IMR-90 (cell line): ENCODE measurements around the gene NFKBIB. TPM values are rescaled to one million over a fixed set of nuclear protein-coding genes. Genes with fewer than 3 reads are reported as not detected.

Source experiments
- ATAC-seq: fragments of 200-7000 bp; cut with Tn5 transposase; 2 replicates; pipeline ENCODE4 v1.9.1; 2020; ENCODE audit warnings: low read depth, mild to moderate bottlenecking, moderate library complexity
- BruUV-seq: library from RNA; stranded (reverse); fragments of 400-500 nt; replicated peaks from 2 replicates; lab custom pipeline; 2021; lab: Mats Ljungman, UMichigan
- CTCF ChIA-PET: fragments of 300-600 bp; formaldehyde crosslinking; extraction: SDS; loops from one replicate; lab custom pipeline; 2021; ENCODE audit warnings: antibody characterized with exemption; lab: Yijun Ruan, JAX
- POLR2A ChIA-PET: fragments of 300-600 bp; sonication (Branson Sonifier 250); formaldehyde crosslinking; loops from one replicate; lab custom pipeline; 2022; ENCODE audit warnings: antibody characterized with exemption; ENCODE audit not compliant: unreplicated experiment; lab: Charles Lee
- DNase-seq: peaks from one replicate; pipeline ENCODE4 v3.0.0; 2013
- H2AFZ ChIP-seq: replicated peaks from 2 replicates; pipeline ENCODE3; 2013; ENCODE audit warnings: low read length, mild to moderate bottlenecking; ENCODE audit not compliant: poor library complexity
- H2AK5ac ChIP-seq: 2 replicates; pipeline ENCODE4 v1.6.1; 2013; ENCODE audit warnings: low read depth, low read length, inconsistent platforms
- H2AK9ac ChIP-seq: replicated peaks from 2 replicates; pipeline ENCODE3; 2013; ENCODE audit warnings: mild to moderate bottlenecking, low read depth, low read length, moderate library complexity; ENCODE audit not compliant: poor library complexity
- H2BK120ac ChIP-seq: 2 replicates; pipeline ENCODE4 v1.6.1; 2013; ENCODE audit warnings: low read depth, low read length, inconsistent platforms
- H2BK15ac ChIP-seq: 3 replicates; pipeline ENCODE4 v1.6.1; 2013; ENCODE audit warnings: low read depth, low read length, inconsistent platforms
- H2BK20ac ChIP-seq: 2 replicates; pipeline ENCODE4 v1.6.1; 2013; ENCODE audit warnings: low read depth, mild to moderate bottlenecking, inconsistent platforms, low read length, moderate library complexity
- H2BK5ac ChIP-seq: 2 replicates; pipeline ENCODE4 v1.6.1; 2013; ENCODE audit warnings: mild to moderate bottlenecking, low read depth, low read length, inconsistent platforms; ENCODE audit not compliant: poor library complexity, severe bottlenecking
- H3K14ac ChIP-seq: replicated peaks from 2 replicates; pipeline ENCODE4 v1.6.1; 2013; ENCODE audit warnings: low read depth, low read length, inconsistent platforms
- H3K18ac ChIP-seq: 2 replicates; pipeline ENCODE4 v1.6.1; 2013; ENCODE audit warnings: low read depth, low read length, control low read depth
- H3K23ac ChIP-seq: 2 replicates; pipeline ENCODE4 v1.6.1; 2013; ENCODE audit warnings: low read depth, low read length, inconsistent platforms
- H3K27ac ChIP-seq: 2 replicates; pipeline ENCODE4 v1.5.1; 2013; ENCODE audit warnings: mild to moderate bottlenecking, control low read depth, low read length; ENCODE audit not compliant: insufficient read depth
- H3K27me3 ChIP-seq: 2 replicates; pipeline ENCODE4 v1.6.1; 2013; ENCODE audit warnings: low read length; ENCODE audit not compliant: control insufficient read depth, insufficient read depth
- H3K36me3 ChIP-seq: 2 replicates; pipeline ENCODE4 v1.6.1; 2013; ENCODE audit warnings: low read length, mixed read lengths; ENCODE audit not compliant: control insufficient read depth, insufficient read depth
- H3K4ac ChIP-seq: 2 replicates; pipeline ENCODE4 v1.6.1; 2013; ENCODE audit warnings: low read depth, low read length, inconsistent platforms
- H3K4me1 ChIP-seq: 2 replicates; pipeline ENCODE4 v1.6.1; 2013; ENCODE audit warnings: low read length, mixed read lengths; ENCODE audit not compliant: control insufficient read depth, insufficient read depth
- H3K4me2 ChIP-seq: 2 replicates; pipeline ENCODE4 v1.6.1; 2013; ENCODE audit warnings: low read depth, mild to moderate bottlenecking, control low read depth, low read length, moderate library complexity
- H3K4me3 ChIP-seq: 2 replicates; pipeline ENCODE4 v1.5.1; 2013; ENCODE audit warnings: low read depth, mild to moderate bottlenecking, control low read depth, low read length, moderate library complexity; ENCODE audit not compliant: insufficient read depth
- H3K56ac ChIP-seq: 2 replicates; pipeline ENCODE4 v1.6.1; 2013; ENCODE audit warnings: low read length, inconsistent platforms; ENCODE audit not compliant: insufficient read depth; ENCODE audit errors: extremely low read depth
- H3K79me1 ChIP-seq, 2 experiments: 2 replicates each; pipeline ENCODE4 v1.6.1; 2013; ENCODE audit warnings: low read length in 2 of 2, inconsistent platforms in 1 of 2, low read depth in 1 of 2
- H3K9ac ChIP-seq: 2 replicates; pipeline ENCODE4 v1.6.1; 2013; ENCODE audit warnings: low read depth, low read length, control low read depth
- H3K9me1 ChIP-seq: 2 replicates; pipeline ENCODE4 v1.6.1; 2013; ENCODE audit warnings: low read length, inconsistent platforms; ENCODE audit not compliant: insufficient read depth
- H3K9me3 ChIP-seq: 2 replicates; pipeline ENCODE4 v1.6.1; 2013; ENCODE audit warnings: low read length; ENCODE audit not compliant: control insufficient read depth, insufficient read depth
- H4K20me1 ChIP-seq: 2 replicates; pipeline ENCODE4 v1.6.1; 2013; ENCODE audit warnings: low read length, inconsistent platforms; ENCODE audit not compliant: insufficient read depth
- H4K5ac ChIP-seq: 2 replicates; pipeline ENCODE4 v1.6.1; 2013; ENCODE audit warnings: mild to moderate bottlenecking, low read depth, low read length, control low read depth
- H4K8ac ChIP-seq, 2 experiments: 2 replicates each; pipeline ENCODE4 v1.6.1; 2013; ENCODE audit warnings: low read depth in 2 of 2, low read length in 2 of 2, control low read depth in 1 of 2, inconsistent platforms in 1 of 2
- H4K91ac ChIP-seq: 2 replicates; pipeline ENCODE4 v1.6.1; 2013; ENCODE audit warnings: low read depth, low read length, inconsistent platforms; ENCODE audit not compliant: insufficient read depth
- CEBPB ChIP-seq: IDR thresholded peaks from 2 replicates; pipeline ENCODE4 v1.6.1; 2012; ENCODE audit warnings: low read depth, low read length, improper control_type of control experiment
- CHD1 ChIP-seq: IDR thresholded peaks from 2 replicates; pipeline ENCODE4 v1.6.1; 2012; ENCODE audit warnings: low read depth, low read length, improper control_type of control experiment
- FOS ChIP-seq: fragments of 150-350 bp; IDR thresholded peaks from 2 replicates; pipeline ENCODE4 v1.6.1; 2016; ENCODE audit warnings: low read depth, low read length
- MAFK ChIP-seq: IDR thresholded peaks from 2 replicates; pipeline ENCODE4 v1.6.1; 2012; ENCODE audit warnings: low read depth, low read length, improper control_type of control experiment
- MXI1 ChIP-seq: IDR thresholded peaks from 2 replicates; pipeline ENCODE4 v1.6.1; 2012; ENCODE audit warnings: low read depth, mild to moderate bottlenecking, low read length, moderate library complexity, borderline replicate concordance
- NFE2L2 ChIP-seq: fragments of 150-350 bp; IDR thresholded peaks from 2 replicates; pipeline ENCODE4 v1.6.1; 2016; ENCODE audit warnings: low read depth, mild to moderate bottlenecking, low read length
- USF2 ChIP-seq: fragments of 150-350 bp; IDR thresholded peaks from 2 replicates; pipeline ENCODE4 v1.6.1; 2017; ENCODE audit warnings: mild to moderate bottlenecking, antibody characterized with exemption, low read length, low read depth
- WGBS, 2 experiments: methylation state at CpG; one replicate each; pipeline versions ENCODE4 v1.1.5 to v1.1.7; 2013; ENCODE audit warnings: missing lambda C conversion rate in 2 of 2; ENCODE audit not compliant: insufficient read length in 1 of 2; ENCODE audit errors: extremely low coverage in 2 of 2; 5-methylcytosine and 5-hydroxymethylcytosine counted together
- dilution Hi-C: fragments of 300-500 bp; cut with HindIII; formaldehyde crosslinking; loops from one replicate; pipeline ENCODE4 v1.14.3; 2018; ENCODE audit warnings: low sequenced_read_pairs; ENCODE audit not compliant: unreplicated experiment
- in situ Hi-C: fragments of 300-500 bp; cut with MboI; formaldehyde crosslinking; loops from 3 replicates; pipeline ENCODE4 v1.14.3; 2019; ENCODE audit warnings: low sequenced_read_pairs, inconsistent platforms, mixed read lengths
- intact Hi-C: fragments of 100-400 bp; cut with micrococcal nuclease; formaldehyde crosslinking; loops from 2 replicates; pipeline ENCODE4 v1.10.0; 2022
- polyA plus RNA-seq, 3 experiments: library from polyadenylated mRNA; depleted of rRNA; stranded (reverse); fragments of >200 nt; gene quantifications; 2 replicates each; pipeline ENCODE4 v1.2.3, GENCODE V29; 2012; ENCODE audit warnings: low replicate concordance in 1 of 3
- total RNA-seq: library from RNA; depleted of rRNA; stranded (reverse); fragments of >200 nt; gene quantifications from 2 replicates; pipeline ENCODE4 v1.2.3, GENCODE V29; 2012

The NFKBIB gene
- total and polyA plus RNA-seq, 2 of the 4 experiments (the other 2 are of a cell fraction), result 7.5 to 25.5 TPM

- TF ChIP-seq CEBPB (no peak), CHD1 (no peak), USF2 (no peak), MAFK (no peak), FOS (no peak), NFE2L2 (no peak), MXI1 (no peak)
- in situ Hi-C loops, result loop anchor here (25.0 kb wide), 1 partner anchor 177 kb away; the partner anchor contains the start of gene CAPN12
- POLR2A ChIA-PET, result no interaction called here
- H2AK9ac ChIP-seq, result no peak overlapping the region
- H2BK20ac ChIP-seq, result no peak overlapping the region
- no peak overlapping the region for H4K91ac ChIP-seq
- no peak overlapping the region for H3K18ac ChIP-seq
- no peak overlapping the region for H3K4me3 ChIP-seq
- no peak overlapping the region for H3K9ac ChIP-seq
- no TSS peak for BruUV-seq
- no peak overlapping the region for H3K56ac ChIP-seq
- peaks cover 3% of the 10 kb centered on the region for H3K36me3 ChIP-seq
- no peak overlapping the region for H3K4ac ChIP-seq
- no peak overlapping the region for H2BK5ac ChIP-seq
- H2BK120ac ChIP-seq, result no peak overlapping the region
- no peaks in the 10 kb centered on the region for H3K4me1 ChIP-seq
- no peak overlapping the region for H4K8ac ChIP-seq
- no peak overlapping the region for H4K5ac ChIP-seq
- H3K27me3 ChIP-seq, result peaks cover 4% of the 10 kb centered on the region; the same call in 1 of the 2 replicates
- H2AFZ ChIP-seq, result no peak overlapping the region
- no peaks in the 10 kb centered on the region for H3K9me3 ChIP-seq
- H2AK5ac ChIP-seq, result no peak overlapping the region
- H3K27ac ChIP-seq, result no peak overlapping the region
- H3K4me2 ChIP-seq, result no peak overlapping the region
- intact Hi-C loops, result no loop called here
- WGBS, 2 experiments, result 100% methylated on average over 1 of the region's 8 CpGs; no CpG with 5 or more reads in 1 of the 2 experiments
- no peak overlapping the region for H3K23ac ChIP-seq
- dilution Hi-C loops, result no loop called here
- no peaks in the 10 kb centered on the region for H3K9me1 ChIP-seq
- ATAC-seq (no peak), DNase-seq (no peak)
- no peaks in the 10 kb centered on the region for H3K79me1 ChIP-seq
- H4K20me1 ChIP-seq, result no peaks in the 10 kb centered on the region; the same call in 1 of the 2 replicates
- H3K14ac ChIP-seq, result no peak overlapping the region
- no peak overlapping the region for H2BK15ac ChIP-seq
- CTCF ChIA-PET, result no interaction called here
Measured at GRCh38 chr19:38913958-38914357, 14.2 kb downstream of the NFKBIB start.
